ENCODE data around the gene RAD51D. TPM values are rescaled to one million over a fixed set of nuclear protein-coding genes. Genes with fewer than 3 reads are reported as not detected.
A peak's percentile ranks its signal among the peaks of the same experiment; 100 is the strongest.

Gene RAD51D
- polyA plus RNA-seq (2011; rRNA removed) (18.4 and 21.0 TPM in 2 replicates), polyA plus RNA-seq (2017; fragmentation: RNase III; extraction: RNeasy Plus Mini Kit Qiagen cat#74134 plus additional on column Dnase treatment) (17.7 to 23.8 TPM (median 20.1 TPM) in 3 replicates), polyA minus RNA-seq (2011; rRNA and poly(A)+ RNA removed) (22.1 and 24.9 TPM in 2 replicates)
- polyA plus RNA-seq (2012; cell fraction: cytosol; rRNA removed), result 16.9 and 20.4 TPM in 2 replicates
- 19.9 and 28.5 TPM in 2 replicates for polyA plus RNA-seq (2012; cell fraction: nucleus; rRNA removed)

DNA sequence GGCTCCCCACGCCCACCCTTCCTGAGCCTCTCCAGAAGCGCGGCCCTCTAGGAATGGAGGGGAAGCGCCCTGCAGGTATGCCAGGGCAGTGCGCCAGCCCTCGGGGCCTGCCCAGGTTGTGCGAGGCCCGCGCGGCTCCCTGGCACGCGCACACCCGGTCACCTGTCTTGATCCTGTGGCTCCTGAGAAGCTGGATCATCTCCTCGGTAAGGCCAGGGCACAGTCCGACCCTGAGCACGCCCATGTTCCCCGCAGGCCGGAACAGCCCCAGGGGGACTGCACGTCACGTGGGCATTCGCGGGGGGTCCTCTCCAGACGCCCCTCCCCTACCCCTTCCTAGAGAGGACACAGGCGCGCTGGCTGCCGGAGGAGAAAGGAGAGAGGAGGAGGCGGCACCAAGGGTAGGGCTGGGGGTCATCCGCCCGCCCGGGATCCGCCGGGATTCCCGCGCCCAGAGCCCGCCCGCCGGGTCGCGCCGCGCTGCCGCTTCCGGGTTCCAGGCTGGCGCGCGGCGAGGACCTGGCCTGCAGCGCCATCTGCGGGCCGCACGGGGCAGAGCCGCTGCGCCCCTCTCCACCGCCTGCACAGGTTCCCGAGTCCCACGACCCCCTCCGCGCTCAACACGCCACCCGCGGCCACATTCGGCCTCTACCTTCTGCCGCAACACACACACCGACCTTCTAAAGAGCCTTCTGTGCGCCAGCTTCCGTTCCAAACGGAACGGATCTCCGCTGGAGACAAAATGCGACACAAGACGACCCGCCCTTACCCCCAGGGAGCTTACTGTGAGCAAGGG is at the start of gene RAD51D:
Gene RAD51D, minus strand, starts transcription at position 491 of the 796 bp plus-strand sequence. Its CDS starts 247 bp downstream, at position 244.
- no peak for FAIRE-seq
- CTCF ChIA-PET, result interaction anchor here (0.6 to 13.1 kb wide), 82 partner anchors 10 to 730 kb away, joined by 3 to 297 read pairs (median 4); partner anchors contain the start of genes LIG3, NLE1, RFFL and SLFN5
- 0 out of 2 replicates have a peak, but pooled peaks have one; percentile 48 for TF ChIP-seq TFCP2L1 (CRISPR knock-in tag; IDR thresholded peaks at IDR 0.05)
- TF ChIP-seq, protein P1, sequence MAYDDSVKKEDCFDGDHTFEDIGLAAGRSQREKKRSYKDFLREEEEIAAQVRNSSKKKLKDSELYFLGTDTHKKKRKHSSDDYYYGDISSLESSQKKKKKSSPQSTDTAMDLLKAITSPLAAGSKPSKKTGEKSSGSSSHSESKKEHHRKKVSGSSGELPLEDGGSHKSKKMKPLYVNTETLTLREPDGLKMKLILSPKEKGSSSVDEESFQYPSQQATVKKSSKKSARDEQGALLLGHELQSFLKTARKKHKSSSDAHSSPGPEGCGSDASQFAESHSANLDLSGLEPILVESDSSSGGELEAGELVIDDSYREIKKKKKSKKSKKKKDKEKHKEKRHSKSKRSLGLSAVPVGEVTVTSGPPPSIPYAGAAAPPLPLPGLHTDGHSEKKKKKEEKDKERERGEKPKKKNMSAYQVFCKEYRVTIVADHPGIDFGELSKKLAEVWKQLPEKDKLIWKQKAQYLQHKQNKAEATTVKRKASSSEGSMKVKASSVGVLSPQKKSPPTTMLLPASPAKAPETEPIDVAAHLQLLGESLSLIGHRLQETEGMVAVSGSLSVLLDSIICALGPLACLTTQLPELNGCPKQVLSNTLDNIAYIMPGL (CRISPR knock-in tag; IDR thresholded peaks at IDR 0.05; ENCODE audit: borderline replicate concordance), result no peak
- TF ChIP-seq, protein P2, sequence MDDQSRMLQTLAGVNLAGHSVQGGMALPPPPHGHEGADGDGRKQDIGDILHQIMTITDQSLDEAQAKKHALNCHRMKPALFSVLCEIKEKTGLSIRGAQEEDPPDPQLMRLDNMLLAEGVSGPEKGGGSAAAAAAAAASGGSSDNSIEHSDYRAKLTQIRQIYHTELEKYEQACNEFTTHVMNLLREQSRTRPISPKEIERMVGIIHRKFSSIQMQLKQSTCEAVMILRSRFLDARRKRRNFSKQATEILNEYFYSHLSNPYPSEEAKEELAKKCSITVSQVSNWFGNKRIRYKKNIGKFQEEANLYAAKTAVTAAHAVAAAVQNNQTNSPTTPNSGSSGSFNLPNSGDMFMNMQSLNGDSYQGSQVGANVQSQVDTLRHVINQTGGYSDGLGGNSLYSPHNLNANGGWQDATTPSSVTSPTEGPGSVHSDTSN (IDR thresholded peaks at IDR 0.05), result no peak
- TF ChIP-seq ZC3H11A (IDR thresholded peaks at IDR 0.05), result no peak
- no peak for TF ChIP-seq CBX2 (IDR thresholded peaks at IDR 0.05; ENCODE audit: borderline replicate concordance, low read depth)
- TF ChIP-seq, protein P3, sequence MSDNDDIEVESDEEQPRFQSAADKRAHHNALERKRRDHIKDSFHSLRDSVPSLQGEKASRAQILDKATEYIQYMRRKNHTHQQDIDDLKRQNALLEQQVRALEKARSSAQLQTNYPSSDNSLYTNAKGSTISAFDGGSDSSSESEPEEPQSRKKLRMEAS (IDR thresholded peaks at IDR 0.05), result peak; percentile 85
- no peak for TF ChIP-seq FOXS1 (CRISPR knock-in tag; IDR thresholded peaks at IDR 0.05)
- TF ChIP-seq SMC3 (IDR thresholded peaks at IDR 0.05), result peak; percentile 99
- TF ChIP-seq ESRRA (IDR thresholded peaks at IDR 0.05; ENCODE audit: borderline replicate concordance, low read length), result 0 out of 2 replicates have a peak, but pooled peaks have one; percentile 18
- peak; percentile 73 for TF ChIP-seq MYC (IDR thresholded peaks at IDR 0.05; ENCODE audit: borderline replicate concordance, low read length)
- TF ChIP-seq, protein P4, sequence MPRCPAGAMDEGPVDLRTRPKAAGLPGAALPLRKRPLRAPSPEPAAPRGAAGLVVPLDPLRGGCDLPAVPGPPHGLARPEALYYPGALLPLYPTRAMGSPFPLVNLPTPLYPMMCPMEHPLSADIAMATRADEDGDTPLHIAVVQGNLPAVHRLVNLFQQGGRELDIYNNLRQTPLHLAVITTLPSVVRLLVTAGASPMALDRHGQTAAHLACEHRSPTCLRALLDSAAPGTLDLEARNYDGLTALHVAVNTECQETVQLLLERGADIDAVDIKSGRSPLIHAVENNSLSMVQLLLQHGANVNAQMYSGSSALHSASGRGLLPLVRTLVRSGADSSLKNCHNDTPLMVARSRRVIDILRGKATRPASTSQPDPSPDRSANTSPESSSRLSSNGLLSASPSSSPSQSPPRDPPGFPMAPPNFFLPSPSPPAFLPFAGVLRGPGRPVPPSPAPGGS (IDR thresholded peaks at IDR 0.05), result 0 out of 3 replicates have a peak, but pooled peaks have one; percentile 40
- peak; percentile 24 for TF ChIP-seq CHD2 (IDR thresholded peaks at IDR 0.05; ENCODE audit: low read length, partially characterized antibody)
- TF ChIP-seq, protein P5, sequence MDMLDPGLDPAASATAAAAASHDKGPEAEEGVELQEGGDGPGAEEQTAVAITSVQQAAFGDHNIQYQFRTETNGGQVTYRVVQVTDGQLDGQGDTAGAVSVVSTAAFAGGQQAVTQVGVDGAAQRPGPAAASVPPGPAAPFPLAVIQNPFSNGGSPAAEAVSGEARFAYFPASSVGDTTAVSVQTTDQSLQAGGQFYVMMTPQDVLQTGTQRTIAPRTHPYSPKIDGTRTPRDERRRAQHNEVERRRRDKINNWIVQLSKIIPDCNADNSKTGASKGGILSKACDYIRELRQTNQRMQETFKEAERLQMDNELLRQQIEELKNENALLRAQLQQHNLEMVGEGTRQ (IDR thresholded peaks at IDR 0.05), result peak; percentile 91
- TF ChIP-seq MAFK (IDR thresholded peaks at IDR 0.05; ENCODE audit: partially characterized antibody), result no peak
- TF ChIP-seq EHMT2 (IDR thresholded peaks at IDR 0.05; ENCODE audit: low read depth), result no peak
- TF ChIP-seq CHD4 (IDR thresholded peaks at IDR 0.05; ENCODE audit: borderline replicate concordance), result no peak
- peak; percentile 52; the same call in 1 of the 2 replicates for TF ChIP-seq POLR2A (IDR thresholded peaks at IDR 0.05; ENCODE audit: low read length)
- no peak for TF ChIP-seq ZNF302 (CRISPR knock-in tag; IDR thresholded peaks at IDR 0.05)
- peak; percentile 75; the same call in 1 of the 2 replicates for TF ChIP-seq PHF8 (IDR thresholded peaks at IDR 0.05; ENCODE audit: borderline replicate concordance, low read depth)
- TF ChIP-seq, protein P6, sequence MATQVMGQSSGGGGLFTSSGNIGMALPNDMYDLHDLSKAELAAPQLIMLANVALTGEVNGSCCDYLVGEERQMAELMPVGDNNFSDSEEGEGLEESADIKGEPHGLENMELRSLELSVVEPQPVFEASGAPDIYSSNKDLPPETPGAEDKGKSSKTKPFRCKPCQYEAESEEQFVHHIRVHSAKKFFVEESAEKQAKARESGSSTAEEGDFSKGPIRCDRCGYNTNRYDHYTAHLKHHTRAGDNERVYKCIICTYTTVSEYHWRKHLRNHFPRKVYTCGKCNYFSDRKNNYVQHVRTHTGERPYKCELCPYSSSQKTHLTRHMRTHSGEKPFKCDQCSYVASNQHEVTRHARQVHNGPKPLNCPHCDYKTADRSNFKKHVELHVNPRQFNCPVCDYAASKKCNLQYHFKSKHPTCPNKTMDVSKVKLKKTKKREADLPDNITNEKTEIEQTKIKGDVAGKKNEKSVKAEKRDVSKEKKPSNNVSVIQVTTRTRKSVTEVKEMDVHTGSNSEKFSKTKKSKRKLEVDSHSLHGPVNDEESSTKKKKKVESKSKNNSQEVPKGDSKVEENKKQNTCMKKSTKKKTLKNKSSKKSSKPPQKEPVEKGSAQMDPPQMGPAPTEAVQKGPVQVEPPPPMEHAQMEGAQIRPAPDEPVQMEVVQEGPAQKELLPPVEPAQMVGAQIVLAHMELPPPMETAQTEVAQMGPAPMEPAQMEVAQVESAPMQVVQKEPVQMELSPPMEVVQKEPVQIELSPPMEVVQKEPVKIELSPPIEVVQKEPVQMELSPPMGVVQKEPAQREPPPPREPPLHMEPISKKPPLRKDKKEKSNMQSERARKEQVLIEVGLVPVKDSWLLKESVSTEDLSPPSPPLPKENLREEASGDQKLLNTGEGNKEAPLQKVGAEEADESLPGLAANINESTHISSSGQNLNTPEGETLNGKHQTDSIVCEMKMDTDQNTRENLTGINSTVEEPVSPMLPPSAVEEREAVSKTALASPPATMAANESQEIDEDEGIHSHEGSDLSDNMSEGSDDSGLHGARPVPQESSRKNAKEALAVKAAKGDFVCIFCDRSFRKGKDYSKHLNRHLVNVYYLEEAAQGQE (IDR thresholded peaks at IDR 0.05), result peak; percentile 63
- TF ChIP-seq TP53 (CRISPR knock-in tag; IDR thresholded peaks at IDR 0.05), result no peak
- TF ChIP-seq HOXB5 (CRISPR knock-in tag; IDR thresholded peaks at IDR 0.05), result no peak
- no peak for TF ChIP-seq HEYL (CRISPR knock-in tag; IDR thresholded peaks at IDR 0.05)
- no peak for TF ChIP-seq KDM5A (IDR thresholded peaks at IDR 0.05)
- no peak for TF ChIP-seq CEBPB (IDR thresholded peaks at IDR 0.05)
- TF ChIP-seq BHLHE40 (IDR thresholded peaks at IDR 0.05; ENCODE audit: low read depth, low read length), result 0 out of 2 replicates have a peak, but pooled peaks have one; percentile 22
- no peak for TF ChIP-seq NPAS2 (CRISPR knock-in tag; IDR thresholded peaks at IDR 0.05; ENCODE audit: borderline replicate concordance)
- TF ChIP-seq, protein P7, sequence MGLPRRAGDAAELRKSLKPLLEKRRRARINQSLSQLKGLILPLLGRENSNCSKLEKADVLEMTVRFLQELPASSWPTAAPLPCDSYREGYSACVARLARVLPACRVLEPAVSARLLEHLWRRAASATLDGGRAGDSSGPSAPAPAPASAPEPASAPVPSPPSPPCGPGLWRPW (IDR thresholded peaks at IDR 0.05), result no peak
- TF ChIP-seq HOXA7 (CRISPR knock-in tag; IDR thresholded peaks at IDR 0.05), result no peak
- no peak for TF ChIP-seq RARB (CRISPR knock-in tag; IDR thresholded peaks at IDR 0.05)

More for the DNA sequence above, at the start of gene RAD51D:
- ATAC-seq (peak; percentile 85 to 92), DNase-seq (ENCODE audit: low read depth in 1 of 2, low spot score in 1 of 2) (peak; percentile 81 to 83)
- Histone ChIP-seq H3K4me2 (peak within 1 kb of the TSS; percentile 90), H3K4me1 (peaks cover 27% of the 10 kb centered on the region), H3K9me3 (no peaks in the 10 kb centered on the region), H3K27ac (peak within 1 kb of the TSS; percentile 91 to 94), H3K4me3 (peak within 1 kb of the TSS; percentile 71)
- 1% methylated on average over 50 of the region's 72 CpGs for WGBS (ENCODE audit: missing lambda C conversion rate)
- POLR2A ChIA-PET, result interaction anchor here (0.8 to 2.2 kb wide), 3 partner anchors 17 to 138 kb away, joined by 3 to 9 read pairs (median 3); no protein-coding TSS in a partner anchor
